H9 (cell line): Measurements from ENCODE around the gene NRCAM. TPM values are rescaled to one million over a fixed set of nuclear protein-coding genes. Genes with fewer than 3 reads are reported as not detected.
A peak's percentile ranks its signal among the peaks of the same experiment; 100 is the strongest.

Experiments used
- DNase-seq: peaks from one replicate; pipeline ENCODE4 v3.0.0-alpha.2; 2017
- H2AFZ ChIP-seq: one replicate; pipeline ENCODE4 v1.6.1; 2013; ENCODE audit warnings: mild to moderate bottlenecking, low read length, control low read depth, moderate library complexity
- H2AK5ac ChIP-seq: 2 replicates; pipeline ENCODE4 v1.6.1; 2013; ENCODE audit warnings: low read length, control low read depth, mixed read lengths; ENCODE audit not compliant: insufficient read length
- H2BK120ac ChIP-seq: one replicate; pipeline ENCODE4 v1.6.1; 2013; ENCODE audit warnings: low read depth, mild to moderate bottlenecking, low read length, control low read depth, inconsistent platforms; ENCODE audit not compliant: poor library complexity, severe bottlenecking
- H2BK12ac ChIP-seq: 2 replicates; pipeline ENCODE4 v1.6.1; 2013; ENCODE audit warnings: low read length, control low read depth, mixed read lengths, low read depth; ENCODE audit not compliant: insufficient read length
- H2BK15ac ChIP-seq: 2 replicates; pipeline ENCODE4 v1.6.1; 2013; ENCODE audit warnings: low read depth, low read length, control low read depth
- H2BK20ac ChIP-seq: one replicate; pipeline ENCODE4 v1.6.1; 2013; ENCODE audit warnings: low read depth, mild to moderate bottlenecking, low read length, control low read depth, inconsistent platforms; ENCODE audit not compliant: poor library complexity, severe bottlenecking
- H2BK5ac ChIP-seq: 2 replicates; pipeline ENCODE4 v1.6.1; 2013; ENCODE audit warnings: low read length, control low read depth, mixed read lengths; ENCODE audit not compliant: insufficient read length
- H3K14ac ChIP-seq: 2 replicates; pipeline ENCODE4 v1.6.1; 2013; ENCODE audit warnings: low read length, control low read depth; ENCODE audit not compliant: insufficient read depth
- H3K18ac ChIP-seq: 2 replicates; pipeline ENCODE4 v1.6.1; 2013; ENCODE audit warnings: low read depth, mild to moderate bottlenecking, mixed read lengths, low read length, control low read depth; ENCODE audit not compliant: insufficient read length
- H3K23ac ChIP-seq: 2 replicates; pipeline ENCODE4 v1.6.1; 2013; ENCODE audit warnings: low read length, control low read depth, mixed read lengths, low read depth; ENCODE audit not compliant: insufficient read length
- H3K23me2 ChIP-seq: 2 replicates; pipeline ENCODE4 v1.6.1; 2013; ENCODE audit warnings: low read depth, mild to moderate bottlenecking, mixed read lengths, low read length, control low read depth; ENCODE audit not compliant: insufficient read length, poor library complexity, severe bottlenecking
- H3K27ac ChIP-seq: 2 replicates; pipeline ENCODE4 v1.5.1; 2013; ENCODE audit warnings: low read length, control low read depth, mixed read lengths, low read depth; ENCODE audit not compliant: insufficient read length
- H3K27me3 ChIP-seq: 2 replicates; pipeline ENCODE4 v1.6.1; 2013; ENCODE audit warnings: low read length, control low read depth, inconsistent platforms; ENCODE audit not compliant: insufficient read depth
- H3K4ac ChIP-seq: 2 replicates; pipeline ENCODE4 v1.6.1; 2013; ENCODE audit warnings: low read depth, mild to moderate bottlenecking, control low read depth, inconsistent platforms, low read length, moderate library complexity
- H3K4me1 ChIP-seq: 2 replicates; pipeline ENCODE4 v1.6.1; 2013; ENCODE audit warnings: low read length, control low read depth, inconsistent platforms; ENCODE audit not compliant: insufficient read depth
- H3K4me2 ChIP-seq: 2 replicates; pipeline ENCODE4 v1.6.1; 2013; ENCODE audit warnings: low read length, control low read depth, mixed read lengths; ENCODE audit not compliant: insufficient read length, insufficient read depth
- H3K56ac ChIP-seq: 2 replicates; pipeline ENCODE4 v1.6.1; 2013; ENCODE audit warnings: low read depth, mild to moderate bottlenecking, mixed read lengths, low read length, control low read depth; ENCODE audit not compliant: insufficient read length
- H3K79me1 ChIP-seq: 2 replicates; pipeline ENCODE4 v1.6.1; 2013; ENCODE audit warnings: low read depth, mild to moderate bottlenecking, moderate library complexity, low read length, control low read depth, inconsistent platforms; ENCODE audit not compliant: insufficient read depth, poor library complexity, severe bottlenecking
- H3K79me2 ChIP-seq: 2 replicates; pipeline ENCODE4 v1.6.1; 2013; ENCODE audit warnings: low read length, control low read depth, inconsistent platforms; ENCODE audit not compliant: insufficient read depth
- H3K9ac ChIP-seq: 2 replicates; pipeline ENCODE4 v1.6.1; 2013; ENCODE audit warnings: low read length, control low read depth, mixed read lengths; ENCODE audit not compliant: insufficient read length; ENCODE audit errors: extremely low read depth
- H3K9me3 ChIP-seq: one replicate; pipeline ENCODE4 v1.6.1; 2013; ENCODE audit warnings: low read depth, low read length, inconsistent platforms; ENCODE audit not compliant: control insufficient read depth
- H3T11ph ChIP-seq: one replicate; pipeline ENCODE4 v1.6.1; 2013; ENCODE audit warnings: mild to moderate bottlenecking, low read length, control low read depth, inconsistent platforms
- H4K20me1 ChIP-seq: one replicate; pipeline ENCODE4 v1.6.1; 2013; ENCODE audit not compliant: control insufficient read depth, insufficient read length, insufficient read depth
- H4K5ac ChIP-seq: 2 replicates; pipeline ENCODE4 v1.6.1; 2013; ENCODE audit warnings: low read depth, mild to moderate bottlenecking, mixed read lengths, low read length, control low read depth; ENCODE audit not compliant: insufficient read length
- H4K8ac ChIP-seq: replicated peaks from 2 replicates; pipeline ENCODE4 v1.6.1; 2013; ENCODE audit warnings: low read length, control low read depth, mixed read lengths, low read depth; ENCODE audit not compliant: insufficient read length
- H4K91ac ChIP-seq: 2 replicates; pipeline ENCODE4 v1.6.1; 2013; ENCODE audit warnings: low read depth, mild to moderate bottlenecking, moderate library complexity, mixed read lengths, low read length, control low read depth; ENCODE audit not compliant: insufficient read length
- H3K27ac Mint-ChIP-seq, 3 experiments: 2 replicates in 2 of 3; 3 replicates in 1 of 3; pipeline ENCODE4 v1.8.0; 2020 to 2021; ENCODE audit warnings: mixed read lengths in 3 of 3, mild to moderate bottlenecking in 1 of 3, moderate library complexity in 1 of 3
- H3K27me3 Mint-ChIP-seq: 2 replicates; pipeline ENCODE4 v1.8.0; 2021; ENCODE audit warnings: low read depth, mild to moderate bottlenecking, moderate library complexity, mixed read lengths
- H3K36me3 Mint-ChIP-seq, 3 experiments: 2 replicates in 2 of 3; 3 replicates in 1 of 3; pipeline ENCODE4 v1.8.0; 2020 to 2021; ENCODE audit warnings: low read depth in 3 of 3, mixed read lengths in 3 of 3; ENCODE audit not compliant: insufficient read depth in 1 of 3
- H3K4me1 Mint-ChIP-seq, 2 experiments: 2 replicates each; pipeline ENCODE4 v1.8.0; 2020; ENCODE audit warnings: mixed read lengths in 2 of 2
- H3K4me3 Mint-ChIP-seq, 2 experiments: 2 replicates in 1 of 2; 3 replicates in 1 of 2; pipeline ENCODE4 v1.8.0; 2020 to 2021; ENCODE audit warnings: mild to moderate bottlenecking in 2 of 2, mixed read lengths in 2 of 2, moderate library complexity in 1 of 2
- H3K9me3 Mint-ChIP-seq, 2 experiments: 2 replicates in 1 of 2; 3 replicates in 1 of 2; pipeline ENCODE4 v1.8.0; 2020; ENCODE audit warnings: mild to moderate bottlenecking in 2 of 2, mixed read lengths in 2 of 2, moderate library complexity in 1 of 2
- WGBS: extraction: QIAGEN DNeasy Blood & Tissue Kit; methylation state at CpG from one replicate; pipeline ENCODE4 v1.1.7; 2013; ENCODE audit warnings: missing lambda C conversion rate, low lambda C conversion rate, mixed read lengths; ENCODE audit not compliant: insufficient read length; ENCODE audit errors: extremely low coverage; 5-methylcytosine and 5-hydroxymethylcytosine counted together
- total RNA-seq: library from RNA; stranded (reverse); gene quantifications from 2 replicates; pipeline ENCODE4 v1.2.1, GENCODE V29; 2021
- TF ChIP-seq, protein P1 (sequence below): fragments of 200-600 bp; sonication (generic); conservative IDR thresholded peaks from 3 replicates; pipeline ENCODE4 v1.8.0; 2021; ENCODE audit warnings: antibody characterized with exemption, mild to moderate bottlenecking

Gene NRCAM
- total RNA-seq, 1 experiment from 2014 or later, result 2.3 TPM

DNA sequence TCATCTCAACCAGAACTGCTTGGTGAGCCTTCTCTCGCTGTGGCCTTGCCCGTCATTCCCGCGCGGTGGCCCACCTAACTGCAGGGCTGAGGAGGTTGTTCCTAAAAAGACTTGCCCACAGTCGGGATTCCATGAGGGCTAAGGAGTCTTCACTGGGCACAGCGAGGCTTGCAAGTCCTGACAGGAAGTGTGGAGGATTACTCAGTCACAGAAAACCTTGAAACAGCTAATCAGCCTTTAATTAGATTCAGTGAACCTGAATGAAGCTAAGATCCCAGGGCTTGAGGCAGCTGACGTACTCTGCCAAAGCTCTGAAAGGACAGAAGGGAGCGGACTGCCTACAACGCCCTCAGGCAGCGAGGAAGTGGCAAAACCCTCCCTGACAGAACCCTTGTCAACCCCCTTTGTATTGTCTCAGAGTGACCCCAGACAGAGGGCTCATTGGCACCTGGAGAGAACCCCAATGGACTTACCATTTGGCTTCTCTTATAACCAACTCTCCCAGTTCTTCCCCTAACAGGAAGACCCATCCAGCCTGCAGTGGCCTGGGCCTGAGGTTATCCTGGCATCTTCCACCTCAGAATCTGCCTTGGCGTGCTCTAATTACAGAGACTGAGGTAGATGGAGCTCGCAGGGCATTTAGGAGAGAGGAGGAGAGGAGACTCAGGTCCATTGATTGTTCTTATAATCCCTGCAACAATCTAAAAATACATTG is 323.5 kb downstream of the NRCAM start:
- no peak overlapping the region for H2BK5ac ChIP-seq
- no peaks in the 10 kb centered on the region for H3K79me1 ChIP-seq
- H3T11ph ChIP-seq, result no peak overlapping the region
- no peak overlapping the region for H2AFZ ChIP-seq
- Mint-ChIP-seq H3K27me3 (peaks cover 1% of the 10 kb centered on the region; the same call in 1 of the 2 replicates), H3K4me1 (peaks cover 5 to 9% of the 10 kb centered on the region in 2 experiments), H3K27ac (0 out of 7 replicates have a peak overlapping the region, but pooled peaks of 2 of the 3 experiments have one; percentile 4 to 24), H3K9me3 (peaks cover 3 to 4% of the 10 kb centered on the region in 2 experiments; a peak in 3 of 5 replicates), H3K36me3 (no peaks in the 10 kb centered on the region), H3K4me3 (no peak overlapping the region)
- H3K23me2 ChIP-seq, result no peaks in the 10 kb centered on the region
- no peak overlapping the region for H2BK120ac ChIP-seq
- no peak overlapping the region for H2BK15ac ChIP-seq
- no peak overlapping the region for H3K56ac ChIP-seq
- no peak overlapping the region for H3K23ac ChIP-seq
- no peak overlapping the region for H2BK20ac ChIP-seq
- H3K27me3 ChIP-seq, result no peaks in the 10 kb centered on the region
- H2BK12ac ChIP-seq, result no peak overlapping the region
- no peak overlapping the region for H4K8ac ChIP-seq
- no peak overlapping the region for H2AK5ac ChIP-seq
- WGBS, result no CpG with 5 or more reads among the region's 13 CpGs
- H3K4me2 ChIP-seq, result no peak overlapping the region
- no peak overlapping the region for H4K5ac ChIP-seq
- H3K9ac ChIP-seq, result no peak overlapping the region
- H4K91ac ChIP-seq, result no peak overlapping the region
- H3K4ac ChIP-seq, result no peak overlapping the region
- no peaks in the 10 kb centered on the region for H3K4me1 ChIP-seq
- peak; percentile 38 for DNase-seq
- no peaks in the 10 kb centered on the region for H3K79me2 ChIP-seq
- TF ChIP-seq, protein P1, sequence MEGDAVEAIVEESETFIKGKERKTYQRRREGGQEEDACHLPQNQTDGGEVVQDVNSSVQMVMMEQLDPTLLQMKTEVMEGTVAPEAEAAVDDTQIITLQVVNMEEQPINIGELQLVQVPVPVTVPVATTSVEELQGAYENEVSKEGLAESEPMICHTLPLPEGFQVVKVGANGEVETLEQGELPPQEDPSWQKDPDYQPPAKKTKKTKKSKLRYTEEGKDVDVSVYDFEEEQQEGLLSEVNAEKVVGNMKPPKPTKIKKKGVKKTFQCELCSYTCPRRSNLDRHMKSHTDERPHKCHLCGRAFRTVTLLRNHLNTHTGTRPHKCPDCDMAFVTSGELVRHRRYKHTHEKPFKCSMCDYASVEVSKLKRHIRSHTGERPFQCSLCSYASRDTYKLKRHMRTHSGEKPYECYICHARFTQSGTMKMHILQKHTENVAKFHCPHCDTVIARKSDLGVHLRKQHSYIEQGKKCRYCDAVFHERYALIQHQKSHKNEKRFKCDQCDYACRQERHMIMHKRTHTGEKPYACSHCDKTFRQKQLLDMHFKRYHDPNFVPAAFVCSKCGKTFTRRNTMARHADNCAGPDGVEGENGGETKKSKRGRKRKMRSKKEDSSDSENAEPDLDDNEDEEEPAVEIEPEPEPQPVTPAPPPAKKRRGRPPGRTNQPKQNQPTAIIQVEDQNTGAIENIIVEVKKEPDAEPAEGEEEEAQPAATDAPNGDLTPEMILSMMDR, result no peak
- no peaks in the 10 kb centered on the region for H3K9me3 ChIP-seq
- no peak overlapping the region for H3K18ac ChIP-seq
- H3K27ac ChIP-seq, result no peak overlapping the region
- H3K14ac ChIP-seq, result no peak overlapping the region
- H4K20me1 ChIP-seq, result no peaks in the 10 kb centered on the region
